Skeletal muscle satellite cell (primary cell): Measurements from ENCODE around the gene SPATA3.
"Not testable (repeated sequence)": the region's sequence is repeated elsewhere in the genome, so short reads cannot be mapped to it uniquely, and the experiment has no call there.

Experiments
- H3K27me3 ChIP-seq: 2 replicates; pipeline ENCODE4 v1.7.0; 2013; ENCODE audit warnings: low read length; ENCODE audit not compliant: control insufficient read depth, insufficient read depth
- H3K36me3 ChIP-seq: 2 replicates; pipeline ENCODE4 v1.7.0; 2013; ENCODE audit warnings: mild to moderate bottlenecking, control low read depth, low read length; ENCODE audit not compliant: insufficient read depth
- H3K4me1 ChIP-seq: 2 replicates; pipeline ENCODE4 v1.7.0; 2013; ENCODE audit warnings: low read length; ENCODE audit not compliant: control insufficient read depth, insufficient read depth
- H3K4me2 ChIP-seq: 2 replicates; pipeline ENCODE4 v1.7.0; 2013; ENCODE audit warnings: mild to moderate bottlenecking, low read length
- H3K4me3 ChIP-seq: 2 replicates; pipeline ENCODE4 v1.7.0; 2013; ENCODE audit warnings: low read length
- H3K9ac ChIP-seq: 2 replicates; pipeline ENCODE4 v1.7.0; 2013; ENCODE audit warnings: mild to moderate bottlenecking, low read depth, low read length, moderate library complexity
- H3K9me3 ChIP-seq: replicated peaks from 2 replicates; pipeline ENCODE4 v1.7.0; 2013; ENCODE audit warnings: mild to moderate bottlenecking, control low read depth, low read length

Gene SPATA3

GRCh38 chr2:230956827-230957755 is 38.8 kb upstream of the SPATA3 start:
- H3K4me3 ChIP-seq, result peak overlapping the region; percentile 66
- H3K9me3 ChIP-seq, result no peaks in the 10 kb centered on the region
- peak overlapping the region; percentile 85 for H3K4me2 ChIP-seq
- H3K36me3 ChIP-seq, result no peaks in the 10 kb centered on the region
- H3K4me1 ChIP-seq, result no peaks in the 10 kb centered on the region
- H3K27me3 ChIP-seq, result peaks cover 50% of the 10 kb centered on the region
- peak overlapping the region; percentile 54 for H3K9ac ChIP-seq

DNA sequence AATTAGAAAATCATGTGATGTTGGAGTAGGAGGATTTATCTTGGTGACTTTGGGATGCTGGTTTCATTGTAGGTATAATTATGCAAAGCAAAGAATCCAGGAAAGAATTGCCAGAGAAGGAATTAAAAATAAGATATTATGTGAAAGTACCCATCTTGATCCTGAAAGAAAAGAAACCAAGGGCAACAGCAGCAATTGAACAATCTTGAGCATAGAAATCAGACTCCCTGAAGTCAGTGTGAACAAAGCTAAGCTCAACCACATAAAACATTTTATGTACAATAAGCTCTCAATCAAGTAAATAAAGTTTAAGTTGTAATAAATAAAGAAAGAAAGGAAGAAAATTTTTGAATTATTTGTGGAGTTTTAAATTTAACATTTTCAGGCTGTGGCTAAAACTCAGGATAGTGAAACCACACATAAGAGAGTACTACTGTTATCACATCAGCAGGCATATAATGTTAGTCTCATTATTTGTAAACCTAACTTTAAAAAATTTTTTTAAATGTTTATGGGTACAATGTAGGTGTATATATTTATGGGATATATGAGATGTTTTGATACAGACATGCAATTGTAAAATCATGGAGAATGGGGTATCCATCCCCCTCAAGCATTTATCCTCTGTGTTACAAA is 38.0 kb upstream of the SPATA3 start:
- peaks cover 51% of the 10 kb centered on the region for H3K27me3 ChIP-seq
- H3K9ac ChIP-seq, result peak overlapping the region; percentile 54
- no peaks in the 10 kb centered on the region for H3K9me3 ChIP-seq
- H3K4me2 ChIP-seq, result peak overlapping the region; percentile 85
- peak overlapping the region; percentile 66 for H3K4me3 ChIP-seq
- no peaks in the 10 kb centered on the region for H3K36me3 ChIP-seq
- no peaks in the 10 kb centered on the region for H3K4me1 ChIP-seq

GRCh38 chr2:230958820-230959756 is 36.8 kb upstream of the SPATA3 start:
- Histone ChIP-seq H3K9ac (no peak overlapping the region), H3K9me3 (no peaks in the 10 kb centered on the region), H3K4me2 (no peak overlapping the region)

GRCh38 chr2:230960026-230960425 is 35.9 kb upstream of the SPATA3 start:
- no peak overlapping the region for H3K4me2 ChIP-seq
- no peaks in the 10 kb centered on the region for H3K9me3 ChIP-seq
- no peaks in the 10 kb centered on the region for H3K36me3 ChIP-seq
- H3K4me1 ChIP-seq, result no peaks in the 10 kb centered on the region
- peaks cover 33% of the 10 kb centered on the region for H3K27me3 ChIP-seq
- no peak overlapping the region for H3K4me3 ChIP-seq
- H3K9ac ChIP-seq, result no peak overlapping the region

More at GRCh38 chr2:230958820-230959756, 36.8 kb upstream of the SPATA3 start:
- Histone ChIP-seq H3K36me3 (no peaks in the 10 kb centered on the region), H3K27me3 (peaks cover 39% of the 10 kb centered on the region), H3K4me3 (no peak overlapping the region), H3K4me1 (no peaks in the 10 kb centered on the region)

DNA sequence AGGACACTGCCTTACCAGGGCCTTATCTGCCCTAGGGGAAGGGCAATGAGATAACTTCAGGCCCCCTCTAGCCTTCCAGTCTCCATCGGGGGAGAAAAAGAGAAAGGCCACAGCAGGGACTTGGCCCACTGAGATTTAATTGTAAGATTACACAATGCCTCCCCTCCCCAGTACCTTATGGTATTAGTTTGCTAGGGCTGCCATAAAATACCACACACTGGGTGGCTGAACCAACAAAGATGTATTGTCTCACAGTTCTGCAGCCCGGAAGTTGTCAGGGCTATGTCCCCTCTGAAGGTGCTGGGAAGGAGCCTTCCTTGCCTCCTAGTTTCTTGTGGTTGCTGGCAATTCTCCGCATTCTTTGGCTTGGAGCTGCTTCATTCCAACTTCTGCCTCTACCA is 34.8 kb upstream of the SPATA3 start:
- H3K4me1 ChIP-seq, result no peaks in the 10 kb centered on the region
- H3K9me3 ChIP-seq, result no peaks in the 10 kb centered on the region
- H3K4me2 ChIP-seq, result no peak overlapping the region
- peaks cover 29% of the 10 kb centered on the region for H3K27me3 ChIP-seq
- no peak overlapping the region for H3K9ac ChIP-seq
- no peak overlapping the region for H3K4me3 ChIP-seq
- H3K36me3 ChIP-seq, result no peaks in the 10 kb centered on the region

DNA sequence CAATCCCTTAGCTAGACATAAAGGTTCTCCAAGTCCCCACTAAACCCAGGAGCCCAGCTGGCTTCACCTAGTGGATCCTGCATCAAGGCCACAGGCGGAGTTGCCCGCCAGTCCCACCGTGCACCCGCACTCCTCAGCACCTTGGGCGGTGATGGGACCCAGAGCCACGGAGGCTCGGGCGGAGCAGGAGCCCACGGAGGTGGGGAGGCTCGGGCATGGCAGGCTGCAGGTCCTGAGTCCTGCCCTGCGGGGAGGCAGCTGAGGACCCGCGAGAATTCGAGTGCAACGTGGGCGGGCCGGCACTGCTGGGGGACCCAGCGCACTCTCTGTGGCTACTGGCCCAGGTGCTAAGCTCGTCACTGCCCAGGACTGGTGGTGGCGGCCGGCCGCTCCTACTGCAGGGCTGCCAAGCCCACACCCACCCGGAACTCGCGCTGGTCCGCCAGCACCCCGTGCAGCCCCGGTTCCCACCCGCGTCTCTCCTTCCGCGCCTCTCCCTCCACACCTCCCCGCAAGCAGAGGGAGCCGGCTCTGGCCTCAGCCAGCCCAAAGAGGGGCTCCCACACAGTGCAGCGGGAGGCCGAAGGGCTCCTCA is 31.7 kb upstream of the SPATA3 start:
- H3K9ac ChIP-seq, result no peak overlapping the region

DNA sequence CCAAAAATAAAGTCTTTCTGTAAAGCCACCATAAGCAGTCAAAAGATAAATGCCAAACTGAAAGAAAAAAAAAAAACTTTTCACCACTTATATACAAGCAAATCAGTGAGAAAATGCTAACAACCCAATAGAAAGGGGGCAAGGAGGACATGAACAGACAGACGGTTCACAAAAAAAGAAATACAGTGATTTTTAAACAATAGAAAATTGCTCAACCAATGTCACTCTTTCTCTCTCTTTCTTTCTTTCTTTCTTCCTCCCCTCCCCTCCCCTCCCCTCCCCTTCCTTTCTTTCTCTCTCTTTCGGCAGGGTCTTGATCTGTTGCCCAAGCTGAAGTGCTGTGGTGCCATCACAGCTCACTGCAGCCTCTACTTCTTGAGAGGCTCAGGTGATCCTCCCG is 28.8 kb upstream of the SPATA3 start:
- peaks cover 3% of the 10 kb centered on the region for H3K4me1 ChIP-seq
- H3K4me2 ChIP-seq, result no peak overlapping the region
- H3K36me3 ChIP-seq, result no peaks in the 10 kb centered on the region
- no peak overlapping the region for H3K4me3 ChIP-seq
- H3K9me3 ChIP-seq, result no peaks in the 10 kb centered on the region
- H3K9ac ChIP-seq, result no peak overlapping the region
- H3K27me3 ChIP-seq, result peaks cover 3% of the 10 kb centered on the region

More for the DNA sequence above, 31.7 kb upstream of the SPATA3 start:
- H3K36me3 ChIP-seq, result no peaks in the 10 kb centered on the region
- peaks cover 21% of the 10 kb centered on the region for H3K27me3 ChIP-seq
- no peaks in the 10 kb centered on the region for H3K9me3 ChIP-seq
- peaks cover 3% of the 10 kb centered on the region for H3K4me1 ChIP-seq
- H3K4me2 ChIP-seq, result no peak overlapping the region
- H3K4me3 ChIP-seq, result no peak overlapping the region

- not testable (repeated sequence) for H3K4me2 ChIP-seq, H3K9ac ChIP-seq, H3K9me3 ChIP-seq, H3K4me3 ChIP-seq, H3K4me1 ChIP-seq, H3K36me3 ChIP-seq, H3K27me3 ChIP-seq
Observed at GRCh38 chr2:230968314-230968713, 27.6 kb upstream of the SPATA3 start.

DNA sequence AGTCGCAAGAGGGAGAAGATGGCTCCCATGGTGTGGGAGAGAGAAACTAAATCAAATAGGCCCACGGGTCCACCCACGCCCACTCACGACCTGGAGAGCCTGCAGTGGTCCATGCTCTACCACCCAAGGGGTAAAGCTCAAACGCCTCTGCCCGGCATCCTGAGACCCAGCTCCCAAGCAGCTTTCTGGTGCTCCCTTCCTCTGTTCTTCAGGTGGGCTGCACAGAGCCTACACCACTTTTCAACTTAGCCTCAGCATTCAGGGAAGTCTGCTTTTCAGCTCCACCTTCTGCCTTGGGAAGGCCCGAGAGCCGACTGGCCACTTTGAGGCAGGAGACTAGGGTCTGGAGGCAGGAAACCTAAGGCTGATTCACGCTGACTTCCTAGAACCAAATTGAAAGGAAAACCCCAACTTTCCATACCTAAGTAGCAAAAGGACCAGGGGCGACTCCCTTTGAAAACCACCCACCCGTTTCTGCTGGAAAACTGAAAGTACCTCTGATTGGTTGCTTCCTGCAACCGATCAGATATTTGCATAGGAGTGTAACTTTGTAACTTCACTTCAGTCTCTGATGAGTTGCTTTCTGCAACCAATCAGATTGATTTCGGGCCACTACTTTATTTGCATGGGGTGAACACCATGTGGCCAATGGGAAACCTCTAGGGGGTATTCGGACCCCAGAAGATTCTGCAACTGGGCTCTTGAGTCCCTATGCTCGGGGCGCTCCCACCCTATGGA is 26.8 kb upstream of the SPATA3 start:
- Histone ChIP-seq H3K4me2 (peak overlapping the region; percentile 54), H3K9me3 (no peaks in the 10 kb centered on the region), H3K27me3 (no peaks in the 10 kb centered on the region), H3K9ac (no peak overlapping the region), H3K4me3 (no peak overlapping the region), H3K4me1 (peaks cover 7% of the 10 kb centered on the region), H3K36me3 (no peaks in the 10 kb centered on the region)

- Histone ChIP-seq H3K4me2 (no peak overlapping the region), H3K36me3 (no peaks in the 10 kb centered on the region), H3K9me3 (no peaks in the 10 kb centered on the region), H3K9ac (no peak overlapping the region), H3K27me3 (no peaks in the 10 kb centered on the region), H3K4me3 (no peak overlapping the region), H3K4me1 (peaks cover 11% of the 10 kb centered on the region)
Observed at GRCh38 chr2:230969659-230970015, 26.3 kb upstream of the SPATA3 start.
